Liver (tissue), 9 donors: ENCODE data around the gene BRMS1L. TPM values are rescaled to one million over a fixed set of nuclear protein-coding genes. Genes with fewer than 3 reads are reported as not detected.

ENCODE experiments used
- DNase-seq: peaks from one replicate; pipeline ENCODE4 v3.0.0-alpha.2; 2017; ENCODE audit warnings: low spot score
- H3K27ac ChIP-seq, 2 donors: one replicate each; pipeline ENCODE4 v1.7.0; 2013; ENCODE audit warnings: inconsistent platforms in 2 of 2, low read length in 2 of 2, control low read depth in 1 of 2, low read depth in 1 of 2, mild to moderate bottlenecking in 1 of 2
- H3K27me3 ChIP-seq, 4 donors: one replicate each; pipeline versions ENCODE4 v1.6.1 to v1.7.0; 2013; ENCODE audit warnings: low read length in 3 of 4, inconsistent platforms in 1 of 4, mild to moderate bottlenecking in 1 of 4, moderate library complexity in 1 of 4; ENCODE audit not compliant: control insufficient read depth in 4 of 4, insufficient read depth in 4 of 4
- H3K36me3 ChIP-seq, 4 donors: one replicate each; pipeline versions ENCODE4 v1.6.1 to v1.7.0; 2013; ENCODE audit warnings: low read length in 3 of 4, mild to moderate bottlenecking in 3 of 4, low read depth in 1 of 4, moderate library complexity in 1 of 4; ENCODE audit not compliant: control insufficient read depth in 4 of 4, insufficient read depth in 3 of 4
- H3K4me1 ChIP-seq, 4 donors: one replicate each; pipeline versions ENCODE4 v1.6.1 to v1.7.0; 2013; ENCODE audit warnings: low read length in 3 of 4, mild to moderate bottlenecking in 3 of 4, moderate library complexity in 1 of 4; ENCODE audit not compliant: control insufficient read depth in 4 of 4, insufficient read depth in 4 of 4
- H3K4me3 ChIP-seq, 3 donors: one replicate each; pipeline versions ENCODE4 v1.6.1 to v1.7.0; 2013; ENCODE audit warnings: low read length in 3 of 3, control low read depth in 1 of 3, low read depth in 1 of 3, mild to moderate bottlenecking in 1 of 3
- H3K9ac ChIP-seq, 2 donors: one replicate each; pipeline ENCODE4 v1.7.0; 2013; ENCODE audit warnings: low read length in 2 of 2, mild to moderate bottlenecking in 2 of 2, moderate library complexity in 2 of 2, control low read depth in 1 of 2, low read depth in 1 of 2
- H3K9me3 ChIP-seq, 4 donors: one replicate each; pipeline versions ENCODE4 v1.6.1 to v1.7.0; 2013; ENCODE audit warnings: low read length in 3 of 4; ENCODE audit not compliant: control insufficient read depth in 4 of 4
- EGR1 ChIP-seq, 2 donors: IDR thresholded peaks; 2 replicates each; pipeline ENCODE4 v1.6.1; 2016 to 2018; ENCODE audit warnings: antibody characterized with exemption in 2 of 2, low read depth in 2 of 2
- FOXA1 ChIP-seq: IDR thresholded peaks from 2 replicates; pipeline ENCODE4 v1.6.1; 2016; ENCODE audit warnings: antibody characterized with exemption
- FOXA2 ChIP-seq: IDR thresholded peaks from 2 replicates; pipeline ENCODE4 v1.6.1; 2016; ENCODE audit warnings: antibody characterized with exemption
- GABPA ChIP-seq, 2 donors: IDR thresholded peaks in 1 of 2; conservative IDR thresholded peaks in 1 of 2; 2 replicates each; pipeline ENCODE4 v1.6.1; 2016; ENCODE audit warnings: antibody characterized with exemption in 2 of 2, mild to moderate bottlenecking in 1 of 2, moderate library complexity in 1 of 2
- HNF4A ChIP-seq, 2 donors: conservative IDR thresholded peaks; 2 replicates each; pipeline ENCODE4 v1.6.1; 2016; ENCODE audit warnings: antibody characterized with exemption in 2 of 2, mild to moderate bottlenecking in 2 of 2
- HNF4G ChIP-seq: IDR thresholded peaks from 2 replicates; pipeline ENCODE4 v1.6.1; 2016; ENCODE audit warnings: antibody characterized with exemption
- NR2F2 ChIP-seq: IDR thresholded peaks from 2 replicates; pipeline ENCODE4 v1.6.1; 2016; ENCODE audit warnings: antibody characterized with exemption
- RAD21 ChIP-seq, 2 donors: IDR thresholded peaks; 2 replicates each; pipeline ENCODE4 v1.6.1; 2016; ENCODE audit warnings: antibody characterized with exemption in 2 of 2, mild to moderate bottlenecking in 2 of 2
- SP1 ChIP-seq: IDR thresholded peaks from 2 replicates; pipeline ENCODE4 v1.6.1; 2018; ENCODE audit warnings: antibody characterized with exemption, mild to moderate bottlenecking
- TAF1 ChIP-seq: conservative IDR thresholded peaks from 2 replicates; pipeline ENCODE4 v1.6.1; 2016; ENCODE audit warnings: antibody characterized with exemption, mild to moderate bottlenecking
- YY1 ChIP-seq: IDR thresholded peaks from 2 replicates; pipeline ENCODE4 v1.6.1; 2016; ENCODE audit warnings: antibody characterized with exemption, mild to moderate bottlenecking
- WGBS: extraction: QIAGEN DNeasy Blood & Tissue Kit; methylation state at CpG from one replicate; pipeline ENCODE4 v1.1.7; 2013; 5-methylcytosine and 5-hydroxymethylcytosine counted together
- polyA plus RNA-seq, 2 donors: library from polyadenylated mRNA; stranded (reverse) in 1 of 2; unstranded in 1 of 2; fragments of 200-250 nt in 1 of 2; fragments of >200 nt in 1 of 2; fragmentation: Nextera tagmentation in 1 of 2; extraction: Ambion mirVana in 1 of 2; gene quantifications; one replicate each; pipeline versions ENCODE4 v1.2.1 to v1.2.3, GENCODE V29; 2013 to 2015
- total RNA-seq, 2 donors: library from RNA; depleted of rRNA; stranded (reverse); fragments of >200 nt; gene quantifications; one replicate each; pipeline ENCODE4 v1.2.3, GENCODE V29; 2014
- TF ChIP-seq, protein P1 (sequence below): IDR thresholded peaks from 2 replicates; pipeline ENCODE4 v1.6.1; 2016; ENCODE audit warnings: antibody characterized with exemption, mild to moderate bottlenecking
- TF ChIP-seq, protein P2 (sequence below): IDR thresholded peaks from 2 replicates; pipeline ENCODE4 v1.6.1; 2016; ENCODE audit warnings: antibody characterized with exemption
- TF ChIP-seq, protein P3 (sequence below): fragments of 150-350 bp; IDR thresholded peaks from 2 replicates; pipeline ENCODE4 v1.5.1; 2017; ENCODE audit warnings: improper control_type of control experiment, low read depth, low read length; ENCODE audit not compliant: missing input control
- donor health status: healthy.
- donor health status: healthy.
- donor health status: healthy.
- donor health status: healthy.
- donor health status: healthy.

The BRMS1L gene
- total and polyA plus RNA-seq, 4 donors: 2.7 to 3.7 (median 3.4) TPM

GRCh38 chr14:35809597-35809996 is 16.5 kb upstream of the BRMS1L start:
- 25% methylated on average over 2 of the region's 2 CpGs for WGBS
- Histone ChIP-seq H3K27me3 (no peaks in the 10 kb centered on the region), H3K27ac (peak overlapping the region; percentile 83 to 85), H3K4me1 (peaks cover 3 to 21% (median 16%) of the 10 kb centered on the region in 4 donors), H3K36me3 (no peaks in the 10 kb centered on the region), H3K9me3 (no peaks in the 10 kb centered on the region), H3K9ac (no peak overlapping the region), H3K4me3 (peak overlapping the region in 1 of 3 donors; percentile 58)
- TF ChIP-seq, protein P1, sequence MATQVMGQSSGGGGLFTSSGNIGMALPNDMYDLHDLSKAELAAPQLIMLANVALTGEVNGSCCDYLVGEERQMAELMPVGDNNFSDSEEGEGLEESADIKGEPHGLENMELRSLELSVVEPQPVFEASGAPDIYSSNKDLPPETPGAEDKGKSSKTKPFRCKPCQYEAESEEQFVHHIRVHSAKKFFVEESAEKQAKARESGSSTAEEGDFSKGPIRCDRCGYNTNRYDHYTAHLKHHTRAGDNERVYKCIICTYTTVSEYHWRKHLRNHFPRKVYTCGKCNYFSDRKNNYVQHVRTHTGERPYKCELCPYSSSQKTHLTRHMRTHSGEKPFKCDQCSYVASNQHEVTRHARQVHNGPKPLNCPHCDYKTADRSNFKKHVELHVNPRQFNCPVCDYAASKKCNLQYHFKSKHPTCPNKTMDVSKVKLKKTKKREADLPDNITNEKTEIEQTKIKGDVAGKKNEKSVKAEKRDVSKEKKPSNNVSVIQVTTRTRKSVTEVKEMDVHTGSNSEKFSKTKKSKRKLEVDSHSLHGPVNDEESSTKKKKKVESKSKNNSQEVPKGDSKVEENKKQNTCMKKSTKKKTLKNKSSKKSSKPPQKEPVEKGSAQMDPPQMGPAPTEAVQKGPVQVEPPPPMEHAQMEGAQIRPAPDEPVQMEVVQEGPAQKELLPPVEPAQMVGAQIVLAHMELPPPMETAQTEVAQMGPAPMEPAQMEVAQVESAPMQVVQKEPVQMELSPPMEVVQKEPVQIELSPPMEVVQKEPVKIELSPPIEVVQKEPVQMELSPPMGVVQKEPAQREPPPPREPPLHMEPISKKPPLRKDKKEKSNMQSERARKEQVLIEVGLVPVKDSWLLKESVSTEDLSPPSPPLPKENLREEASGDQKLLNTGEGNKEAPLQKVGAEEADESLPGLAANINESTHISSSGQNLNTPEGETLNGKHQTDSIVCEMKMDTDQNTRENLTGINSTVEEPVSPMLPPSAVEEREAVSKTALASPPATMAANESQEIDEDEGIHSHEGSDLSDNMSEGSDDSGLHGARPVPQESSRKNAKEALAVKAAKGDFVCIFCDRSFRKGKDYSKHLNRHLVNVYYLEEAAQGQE: no peak
- TF ChIP-seq, protein P2, sequence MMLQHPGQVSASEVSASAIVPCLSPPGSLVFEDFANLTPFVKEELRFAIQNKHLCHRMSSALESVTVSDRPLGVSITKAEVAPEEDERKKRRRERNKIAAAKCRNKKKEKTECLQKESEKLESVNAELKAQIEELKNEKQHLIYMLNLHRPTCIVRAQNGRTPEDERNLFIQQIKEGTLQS: no peak
- TF ChIP-seq FOXA2 (no peak), NR2F2 (no peak), HNF4G (no peak)
- DNase-seq: no peak

GRCh38 chr14:35810963-35811362 is 15.2 kb upstream of the BRMS1L start:
- WGBS: 54% methylated on average over 4 of the region's 4 CpGs
- H3K27ac ChIP-seq: no peak overlapping the region
- DNase-seq: no peak
- H3K4me3 ChIP-seq: no peak overlapping the region
- no peaks in the 10 kb centered on the region for H3K36me3 ChIP-seq
- peaks cover 3 to 20% (median 16%) of the 10 kb centered on the region in 4 donors for H3K4me1 ChIP-seq
- TF ChIP-seq SP1 (no peak), EGR1 (IDR thresholded peaks at IDR 0.05; ENCODE audit: low read depth in 2 of 2) (no peak), TAF1 (no peak), HNF4A (conservative IDR thresholded peaks at IDR 0.05) (no peak), FOXA1 (no peak)
- TF ChIP-seq, protein P1: no peak
- H3K9ac ChIP-seq: no peak overlapping the region
- H3K27me3 ChIP-seq: no peaks in the 10 kb centered on the region
- H3K9me3 ChIP-seq: no peaks in the 10 kb centered on the region

- Histone ChIP-seq H3K27me3 (no peaks in the 10 kb centered on the region), H3K27ac (no peak overlapping the region), H3K36me3 (no peaks in the 10 kb centered on the region), H3K9me3 (no peaks in the 10 kb centered on the region), H3K9ac (no peak overlapping the region), H3K4me1 (peaks cover 0 to 2% (median 0%) of the 10 kb centered on the region in 4 donors), H3K4me3 (no peak overlapping the region)
- peak; percentile 77 for DNase-seq
- TF ChIP-seq GABPA (IDR thresholded peaks at IDR 0.05 in 1 of 2, conservative IDR thresholded peaks at IDR 0.05 in 1 of 2) (no peak), RAD21 (IDR thresholded peaks at IDR 0.05) (peak; percentile 69 to 81), SP1 (no peak), NR2F2 (no peak), YY1 (no peak), HNF4A (conservative IDR thresholded peaks at IDR 0.05) (no peak), TAF1 (no peak)
- TF ChIP-seq, protein P3, sequence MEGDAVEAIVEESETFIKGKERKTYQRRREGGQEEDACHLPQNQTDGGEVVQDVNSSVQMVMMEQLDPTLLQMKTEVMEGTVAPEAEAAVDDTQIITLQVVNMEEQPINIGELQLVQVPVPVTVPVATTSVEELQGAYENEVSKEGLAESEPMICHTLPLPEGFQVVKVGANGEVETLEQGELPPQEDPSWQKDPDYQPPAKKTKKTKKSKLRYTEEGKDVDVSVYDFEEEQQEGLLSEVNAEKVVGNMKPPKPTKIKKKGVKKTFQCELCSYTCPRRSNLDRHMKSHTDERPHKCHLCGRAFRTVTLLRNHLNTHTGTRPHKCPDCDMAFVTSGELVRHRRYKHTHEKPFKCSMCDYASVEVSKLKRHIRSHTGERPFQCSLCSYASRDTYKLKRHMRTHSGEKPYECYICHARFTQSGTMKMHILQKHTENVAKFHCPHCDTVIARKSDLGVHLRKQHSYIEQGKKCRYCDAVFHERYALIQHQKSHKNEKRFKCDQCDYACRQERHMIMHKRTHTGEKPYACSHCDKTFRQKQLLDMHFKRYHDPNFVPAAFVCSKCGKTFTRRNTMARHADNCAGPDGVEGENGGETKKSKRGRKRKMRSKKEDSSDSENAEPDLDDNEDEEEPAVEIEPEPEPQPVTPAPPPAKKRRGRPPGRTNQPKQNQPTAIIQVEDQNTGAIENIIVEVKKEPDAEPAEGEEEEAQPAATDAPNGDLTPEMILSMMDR: peak; percentile 63
- TF ChIP-seq, protein P1: no peak
- WGBS: 33% methylated on average over 3 of the region's 3 CpGs
Observed at GRCh38 chr14:35814371-35815005, 11.7 kb upstream of the BRMS1L start.
